HG03045 (cell line): ENCODE data around the gene ANTXR1.
"Not testable (repeated sequence)": the region's sequence is repeated elsewhere in the genome, so short reads cannot be mapped to it uniquely, and the experiment has no call there.

ENCODE experiments used
- ATAC-seq: cut with Tn5 transposase; IDR thresholded peaks from one replicate; pipeline ENCODE4 v1.9.1; 2021; ENCODE audit warnings: mild to moderate bottlenecking, moderate library complexity; ENCODE audit not compliant: unreplicated experiment

Gene ANTXR1

DNA sequence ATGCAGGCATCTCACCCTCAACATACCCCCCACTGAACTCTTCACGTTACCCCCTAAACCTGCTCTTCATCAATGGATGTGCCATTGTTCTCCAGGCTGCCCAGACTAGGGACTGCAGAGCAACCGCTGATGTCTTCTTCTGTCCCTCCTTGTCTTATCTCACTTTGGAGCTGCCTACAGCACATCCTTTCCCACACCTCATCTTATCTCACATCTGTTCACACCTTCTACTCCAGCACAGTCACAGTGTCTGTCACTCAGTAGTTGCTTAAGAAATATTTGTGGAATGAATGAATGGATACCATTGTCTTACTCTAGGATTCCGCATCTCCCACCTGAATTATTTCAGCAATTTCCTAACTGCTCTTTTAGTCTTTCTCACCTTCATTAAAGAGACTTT lies 144.5 kb downstream of the ANTXR1 start:
- ATAC-seq: no peak

DNA sequence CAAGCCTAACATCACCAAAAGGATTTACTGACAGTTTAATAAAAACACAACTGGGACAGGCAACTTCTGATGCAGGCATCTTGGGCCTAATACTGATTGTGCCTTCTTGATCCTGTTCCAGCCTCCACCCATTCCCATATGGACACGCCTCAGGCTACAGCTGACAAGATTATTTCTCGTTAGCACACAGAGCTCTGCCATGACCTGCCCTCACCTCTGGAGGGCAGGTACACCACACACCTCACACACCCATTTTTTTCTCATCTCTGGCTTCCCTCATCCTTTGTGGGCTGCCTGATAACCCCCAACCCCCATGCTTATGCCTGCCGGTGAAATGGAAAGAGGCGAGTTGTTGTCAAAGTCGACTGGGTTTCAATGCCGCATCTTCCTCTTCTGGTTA lies 147.0 kb downstream of the ANTXR1 start:
- ATAC-seq: no peak

DNA sequence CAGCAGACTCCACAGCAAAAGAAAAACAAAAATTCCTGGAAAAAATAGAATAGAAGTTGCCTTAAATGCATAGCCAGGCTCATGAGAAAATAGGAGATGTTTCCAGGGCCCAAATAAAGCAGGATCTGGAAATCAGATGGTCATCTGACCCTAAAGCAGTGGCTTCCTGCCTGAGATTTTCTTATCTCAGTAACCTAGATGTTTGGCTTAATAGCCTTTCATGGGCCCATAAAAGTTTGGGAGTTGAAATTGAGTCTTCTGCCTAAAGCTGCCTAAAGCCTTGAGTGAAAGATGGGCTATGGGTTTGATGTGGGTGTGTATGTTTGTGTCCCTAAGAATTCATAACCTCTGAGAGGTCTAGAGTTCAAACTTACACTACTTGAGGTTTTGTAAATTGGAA lies 149.1 kb downstream of the ANTXR1 start:
- no peak for ATAC-seq

DNA sequence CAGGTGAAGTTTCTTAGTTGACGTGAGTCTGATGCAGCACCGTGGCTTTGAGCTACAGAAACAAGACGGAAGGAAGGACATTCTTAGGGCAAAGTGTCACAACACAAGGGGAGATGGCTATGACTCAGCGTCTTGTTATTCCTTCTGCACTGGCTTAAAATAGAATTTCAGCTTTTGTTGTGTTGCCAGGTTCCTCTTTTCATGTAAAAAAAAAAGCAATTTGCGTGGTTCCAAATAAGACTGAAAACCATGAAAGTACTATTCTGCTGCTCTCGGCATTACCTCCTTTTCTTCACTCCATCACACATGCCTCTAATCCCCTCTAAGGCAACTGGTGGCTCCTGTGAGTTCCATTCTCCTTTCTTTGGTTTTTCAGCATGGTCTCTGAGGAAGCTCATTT lies 150.1 kb downstream of the ANTXR1 start:
- ATAC-seq: no peak

DNA sequence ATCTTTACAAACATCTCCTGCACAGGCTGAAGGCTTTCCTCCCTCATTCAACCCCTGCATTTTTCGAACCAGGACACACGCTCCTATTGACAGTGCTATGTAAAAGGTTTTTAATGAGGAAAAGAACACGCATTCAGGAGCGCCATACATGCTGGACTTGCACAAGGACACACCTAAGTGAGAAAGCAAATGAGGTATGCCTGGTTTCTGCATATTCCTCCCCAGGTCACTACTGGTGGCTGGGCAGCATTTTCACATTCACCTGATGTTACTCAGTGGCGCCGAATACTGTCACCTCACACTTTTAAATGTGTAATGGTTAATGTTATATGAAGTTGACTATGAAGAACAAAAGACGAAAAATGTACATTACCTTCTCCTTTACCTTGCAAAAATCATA lies 150.6 kb downstream of the ANTXR1 start:
- ATAC-seq: no peak

DNA sequence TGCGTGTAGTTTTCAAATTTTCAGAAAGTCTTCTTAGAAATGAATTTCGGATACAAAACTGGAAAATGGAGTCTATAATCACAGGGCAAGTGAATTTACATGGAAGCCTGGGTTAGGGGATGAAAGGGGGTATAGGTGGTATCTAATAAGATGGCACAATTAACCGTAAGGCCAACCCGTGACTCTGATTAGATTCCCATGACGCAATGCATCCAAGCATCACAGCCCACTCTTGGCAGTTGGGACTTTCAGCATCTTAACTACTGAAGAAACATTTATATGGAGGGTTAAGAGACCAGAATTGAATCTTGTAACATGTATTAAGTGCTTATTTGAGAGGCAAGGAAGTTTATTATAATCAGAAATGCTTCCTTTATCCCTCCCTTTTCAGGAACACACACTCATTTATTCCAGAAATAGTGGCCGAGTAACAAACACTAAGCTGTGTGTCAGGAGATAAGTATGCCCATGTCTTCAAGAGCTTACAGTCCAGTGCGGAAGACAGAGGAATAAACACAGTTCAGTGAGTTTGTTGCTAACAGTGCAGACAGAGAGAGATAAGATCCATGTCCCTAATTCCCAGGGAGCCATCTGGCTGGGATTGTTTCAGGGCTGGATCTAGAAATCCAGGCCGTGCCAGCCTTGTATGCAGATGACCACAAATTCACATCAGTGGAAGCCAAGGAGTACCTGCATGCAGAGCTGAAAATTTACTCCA lies 151.2 kb downstream of the ANTXR1 start:
- ATAC-seq: no peak

DNA sequence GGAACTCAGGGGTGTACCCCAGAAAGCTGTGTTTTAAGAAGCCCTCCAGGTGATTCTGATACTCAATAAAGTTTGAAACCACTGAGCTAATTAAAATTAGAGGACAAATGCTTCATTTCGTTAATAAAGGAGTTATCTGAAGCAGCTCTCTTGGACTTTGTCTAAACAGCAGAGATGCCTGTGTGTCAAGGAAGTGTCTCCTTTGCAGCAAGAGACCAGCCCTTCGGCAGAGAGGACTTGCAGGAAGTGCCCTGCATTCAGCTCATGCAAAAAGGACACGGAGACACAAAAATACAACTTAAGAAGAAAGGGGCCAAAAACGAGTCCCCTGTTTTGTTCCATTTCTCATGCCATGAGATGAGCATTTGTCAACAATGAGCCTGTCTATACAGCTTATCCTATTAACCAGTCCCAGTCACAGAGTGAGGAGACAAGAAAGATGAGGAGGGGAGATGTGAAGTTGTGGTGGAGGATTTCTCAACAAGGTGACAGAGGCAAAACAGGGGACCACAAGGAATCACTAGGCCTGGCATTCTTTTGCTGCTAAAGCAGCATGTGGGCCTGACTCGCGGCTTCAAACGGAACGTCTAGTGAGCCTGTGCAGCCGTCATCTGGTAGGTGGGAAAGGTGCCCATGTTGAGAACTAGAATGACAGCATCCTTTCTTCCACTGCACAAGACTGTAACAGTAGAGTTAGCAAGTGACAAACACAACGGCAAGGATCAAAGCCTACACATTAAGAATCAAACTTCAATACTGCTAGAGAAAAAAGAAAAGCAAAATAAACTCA lies 152.3 kb downstream of the ANTXR1 start:
- no peak for ATAC-seq

DNA sequence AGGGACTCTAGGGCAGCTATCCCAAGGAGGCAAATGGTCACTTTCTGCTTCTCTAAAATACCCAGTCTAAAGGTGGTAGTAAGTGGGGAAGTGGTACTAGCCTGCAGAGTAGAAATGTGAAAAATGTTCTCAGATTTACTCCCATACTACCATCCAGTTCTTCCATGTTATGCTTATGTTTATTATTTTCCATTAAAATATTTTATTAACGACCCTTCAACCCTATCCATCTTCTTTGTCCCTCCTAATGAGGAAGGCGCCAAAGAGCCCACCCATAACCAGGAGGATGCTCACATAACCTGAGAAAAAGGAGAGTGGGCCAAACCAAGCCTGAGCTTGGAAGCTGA lies 153.5 kb downstream of the ANTXR1 start:
- ATAC-seq: no peak

DNA sequence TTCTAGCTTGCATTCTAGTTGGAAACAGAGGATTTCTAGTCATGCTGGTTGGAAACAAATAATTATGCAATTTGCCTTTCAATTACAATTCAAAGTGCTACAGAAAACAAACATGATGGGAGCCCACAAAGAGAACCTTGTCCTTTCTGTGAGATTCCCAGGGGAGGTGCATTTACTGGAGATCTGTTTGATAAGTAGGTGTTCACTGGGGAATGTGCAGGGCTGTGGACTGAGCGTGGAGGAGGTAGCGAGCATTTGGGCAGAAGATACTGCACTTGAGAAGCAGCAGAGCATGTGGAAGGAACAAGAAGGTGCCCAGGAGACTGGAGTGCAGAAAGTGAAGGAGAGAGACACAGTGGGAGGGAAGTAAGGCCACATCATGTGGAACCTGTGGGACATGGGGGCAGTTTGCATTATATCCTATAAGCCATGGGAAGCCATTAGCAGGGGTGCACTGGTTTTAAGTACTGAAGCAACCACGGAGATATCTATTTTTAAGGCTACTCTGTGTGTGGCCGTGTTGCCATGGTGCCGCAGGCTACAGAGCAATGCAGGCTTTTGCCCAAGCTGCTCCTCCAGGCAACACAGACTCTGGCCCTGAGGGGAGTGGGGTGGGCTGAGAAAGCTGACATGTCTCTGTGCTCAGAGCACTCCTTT lies 154.0 kb downstream of the ANTXR1 start:
- ATAC-seq: no peak

DNA sequence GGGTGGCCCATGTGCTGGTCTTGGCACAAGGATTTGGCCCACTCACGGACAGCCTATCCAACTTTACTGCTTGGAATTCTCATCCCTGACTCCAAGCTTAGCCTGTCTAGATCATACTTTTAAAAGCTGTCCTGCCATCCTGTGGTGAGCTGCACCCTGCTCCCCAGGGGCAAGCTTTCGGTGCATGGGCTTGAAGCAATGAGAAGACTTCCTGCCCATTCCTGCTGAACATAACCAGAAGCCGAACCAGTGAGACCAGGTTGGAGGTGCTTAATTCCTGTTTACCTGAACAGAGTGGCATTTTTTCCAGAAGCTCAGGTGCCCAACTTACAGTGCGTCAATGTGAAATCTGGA lies 154.5 kb downstream of the ANTXR1 start:
- ATAC-seq: no peak

DNA sequence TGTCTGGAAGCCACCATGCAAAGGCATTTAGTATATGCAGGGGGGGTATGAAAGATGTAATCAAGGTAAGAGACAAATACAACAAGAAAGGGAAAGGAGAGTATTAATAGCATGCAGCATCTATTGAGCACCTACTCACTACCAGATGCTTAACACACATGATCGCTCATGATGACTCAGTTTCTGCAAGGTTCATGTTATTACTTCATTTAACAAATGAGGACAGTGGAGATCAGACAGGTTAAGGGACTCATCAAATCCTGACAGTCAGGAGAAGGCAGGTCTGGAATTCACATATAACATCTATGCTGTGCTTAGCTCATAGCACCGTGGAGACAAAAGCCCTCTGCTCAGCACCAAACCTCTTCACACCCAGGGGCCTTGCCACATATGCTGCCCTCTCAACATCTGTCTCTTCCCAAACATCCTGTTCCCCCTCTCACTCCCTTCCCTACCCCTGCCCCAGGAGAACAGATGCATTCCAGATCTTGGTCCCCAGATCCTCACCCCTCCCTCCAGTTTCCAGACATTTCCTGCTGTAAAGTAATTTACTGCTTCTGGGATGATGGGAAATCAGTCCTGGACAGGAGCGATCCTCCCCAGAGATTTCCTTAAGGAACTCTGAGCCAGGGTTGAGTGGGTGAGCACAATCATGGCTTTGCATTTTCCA lies 155.3 kb downstream of the ANTXR1 start:
- no peak for ATAC-seq

DNA sequence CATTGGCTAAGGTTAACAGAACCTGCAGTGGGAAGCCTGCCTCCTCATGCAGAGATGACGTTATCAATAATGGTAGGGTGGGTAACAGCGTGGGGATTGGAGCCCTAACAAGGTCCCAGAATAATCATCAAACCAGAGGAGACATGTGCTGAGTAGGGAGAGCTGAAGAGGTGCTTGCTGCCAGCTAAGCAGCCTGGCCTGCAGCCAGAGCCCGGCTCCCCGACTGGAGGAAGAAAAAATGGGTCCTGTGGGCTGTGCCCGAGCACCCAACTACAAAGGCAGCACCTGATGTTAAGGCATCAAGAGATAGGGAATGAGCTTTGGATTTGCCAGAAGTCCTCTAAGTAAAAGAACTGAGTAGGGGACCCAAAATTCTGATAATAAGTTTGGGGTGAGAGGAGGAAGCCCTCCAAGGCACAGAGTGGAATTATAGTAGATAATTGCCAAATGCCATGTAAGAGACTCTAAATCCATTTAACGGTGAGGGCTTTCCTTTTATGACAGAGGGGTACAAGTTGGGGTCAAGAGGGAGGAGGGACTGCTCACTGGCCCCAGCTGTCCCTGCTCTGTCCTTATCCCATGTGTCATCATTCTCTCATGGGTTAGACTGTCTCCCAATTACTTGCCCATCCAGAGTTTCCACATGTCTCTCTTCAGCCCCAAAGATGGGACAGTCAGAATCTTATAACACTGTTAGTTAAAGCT lies 156.1 kb downstream of the ANTXR1 start:
- ATAC-seq: no peak

DNA sequence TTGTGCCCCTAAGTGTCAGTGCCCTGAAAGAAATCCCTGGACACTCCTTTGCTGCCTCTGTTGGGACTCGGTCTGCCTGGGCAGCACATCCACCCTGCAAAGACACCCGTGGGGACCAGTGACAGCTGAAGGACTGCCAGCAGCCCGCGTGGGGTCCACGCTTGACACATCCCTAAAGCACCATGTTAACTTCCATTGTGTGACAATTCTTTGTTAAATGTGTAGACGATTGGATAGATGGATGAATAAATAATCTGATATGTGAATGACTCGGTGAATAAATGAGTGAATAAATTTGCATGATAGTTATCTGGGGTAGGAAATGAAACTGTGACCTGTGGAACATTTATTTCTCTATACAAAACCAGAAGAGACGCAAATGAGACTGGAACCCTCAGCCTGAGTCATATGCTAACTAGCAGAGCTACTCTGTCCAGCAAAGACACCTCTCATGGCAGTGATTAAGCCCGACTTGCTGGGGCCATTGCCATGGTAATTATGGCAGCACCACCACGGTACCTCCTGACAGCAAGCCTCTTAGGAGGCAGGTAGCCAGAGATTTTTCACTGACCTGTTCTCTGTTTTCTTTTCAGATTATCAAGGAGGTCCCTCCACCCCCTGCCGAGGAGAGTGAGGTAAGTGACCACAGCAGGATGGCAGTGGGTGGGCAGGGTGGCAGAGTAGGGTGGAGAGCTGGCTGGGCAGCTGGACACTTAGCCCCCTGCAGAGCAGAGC lies 156.8 kb downstream of the ANTXR1 start:
- no peak for ATAC-seq

DNA sequence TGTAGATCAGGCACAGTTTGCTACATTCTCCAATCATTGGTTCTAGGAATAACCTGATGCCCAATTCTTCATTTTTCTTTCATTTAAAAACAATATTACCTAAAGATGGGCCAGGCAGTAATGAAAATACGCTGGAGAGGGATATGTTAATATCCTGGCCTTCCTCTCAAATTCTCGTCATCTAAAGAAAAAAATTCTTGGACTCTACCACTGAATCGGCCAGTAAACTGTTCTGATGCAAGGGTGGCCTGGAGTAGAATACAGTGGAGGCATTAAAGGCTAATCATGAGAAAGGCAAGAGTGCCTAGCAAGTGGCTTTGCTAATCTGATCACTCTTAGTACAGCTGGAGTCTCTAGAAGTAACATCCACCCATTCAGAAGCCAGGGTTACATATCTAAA lies 157.7 kb downstream of the ANTXR1 start:
- ATAC-seq: no peak

DNA sequence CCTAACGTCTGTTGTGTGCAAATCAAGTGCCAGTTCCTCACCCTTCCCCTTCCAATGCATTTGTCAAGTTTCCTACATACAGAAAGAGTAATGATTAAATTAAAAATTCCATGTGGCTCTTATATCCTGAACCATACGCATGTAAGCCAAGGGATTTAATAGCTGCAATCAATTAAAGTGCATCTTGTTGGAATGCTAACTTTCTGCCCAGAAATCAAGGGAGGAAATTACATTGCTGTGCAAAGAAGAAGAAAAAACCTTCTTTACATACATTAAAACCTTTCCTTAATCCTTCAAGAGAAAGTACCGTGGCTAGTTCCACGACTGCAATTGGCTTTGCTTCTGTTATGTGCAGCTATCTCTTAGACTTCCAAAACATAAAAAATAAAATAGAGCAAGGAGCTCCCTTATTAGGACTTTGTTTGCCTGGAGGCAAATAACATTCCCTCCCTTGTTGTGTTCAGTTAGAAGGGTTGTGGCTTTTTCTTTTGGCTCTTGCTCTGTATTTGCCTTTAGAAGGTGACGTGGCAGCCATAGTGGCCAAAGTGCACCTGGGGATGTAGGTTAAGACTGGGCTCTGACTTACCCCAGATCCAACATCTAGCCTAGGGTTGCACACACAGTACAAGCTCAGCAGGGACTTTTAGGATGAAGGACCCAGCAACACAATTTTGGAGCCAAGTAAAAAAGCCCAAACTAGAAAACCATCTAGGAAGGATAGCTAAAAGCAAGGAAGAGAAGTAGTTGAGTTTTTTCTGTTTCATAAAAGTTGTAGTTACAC lies 158.3 kb downstream of the ANTXR1 start:
- ATAC-seq: no peak

DNA sequence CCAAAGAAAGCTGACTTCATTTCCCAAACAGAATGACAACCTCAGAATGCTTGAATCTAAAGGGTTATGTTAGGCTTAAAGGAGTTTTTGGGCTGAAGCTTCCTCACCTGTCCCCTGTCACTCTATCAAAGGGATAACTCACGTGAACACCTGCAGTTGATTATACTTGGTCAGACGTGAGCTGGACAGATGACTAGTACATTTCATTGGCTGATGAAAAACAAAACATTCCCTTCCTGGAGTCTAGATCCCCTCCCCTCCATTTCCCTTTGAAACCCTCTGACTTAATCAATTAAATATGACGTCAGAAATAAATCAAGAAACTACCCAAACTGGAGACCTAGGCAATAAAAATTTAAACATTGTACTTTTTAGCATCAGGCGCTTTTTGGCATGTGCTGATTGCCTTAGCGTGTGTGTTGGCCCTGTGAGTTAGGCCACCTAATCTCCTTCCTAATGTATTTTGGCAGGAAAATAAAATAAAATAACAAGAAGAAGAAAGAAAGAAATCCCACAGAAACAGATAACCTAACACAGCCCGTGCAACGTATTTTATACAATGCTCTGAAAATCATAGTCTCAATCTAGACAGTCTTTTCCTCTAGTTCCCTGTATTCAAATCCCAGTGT lies 159.0 kb downstream of the ANTXR1 start:
- ATAC-seq: no peak

DNA sequence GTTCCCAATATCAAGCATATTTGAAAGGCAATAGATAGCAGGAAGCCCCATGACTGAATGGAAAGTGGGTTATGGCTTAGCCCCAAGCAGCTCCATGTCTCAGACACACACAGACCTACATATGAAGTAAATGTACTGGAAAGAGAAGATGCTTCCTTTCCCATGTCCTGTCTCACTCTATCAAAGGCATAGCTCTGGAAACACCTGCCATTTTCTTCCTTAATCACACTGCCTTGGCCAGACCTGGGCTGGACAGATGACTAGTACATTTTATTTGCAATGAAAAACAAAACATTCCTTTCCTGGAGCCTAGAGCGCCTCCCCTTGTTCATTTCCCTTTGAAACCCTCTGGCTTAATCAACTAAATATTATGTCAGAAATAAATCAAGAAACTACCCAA lies 160.7 kb downstream of the ANTXR1 start:
- ATAC-seq: no peak

DNA sequence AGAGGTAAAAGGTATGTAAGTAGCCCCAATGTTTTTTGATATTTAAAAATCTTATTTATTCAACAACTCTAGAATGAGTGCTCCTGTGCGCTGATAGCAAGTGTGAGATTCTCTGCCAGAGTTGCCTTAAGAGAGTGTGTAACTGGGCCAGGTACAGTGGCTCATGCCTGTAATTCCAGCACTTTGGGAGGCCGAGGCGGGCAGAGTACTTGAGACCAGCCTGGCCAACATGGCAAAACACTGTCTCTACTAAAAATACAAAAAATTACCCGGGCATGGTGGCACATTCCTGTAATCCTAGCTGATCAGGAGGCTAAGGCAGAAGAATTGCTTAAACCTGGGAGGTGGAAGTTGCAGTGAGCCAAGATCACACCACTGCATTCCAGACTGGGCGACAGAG lies 161.2 kb downstream of the ANTXR1 start:
- ATAC-seq: not testable (repeated sequence)
